ENCODE data around the gene BDH1.
A peak's percentile ranks its signal among the peaks of the same experiment; 100 is the strongest.
"Not testable (repeated sequence)": the region's sequence is repeated elsewhere in the genome, so short reads cannot be mapped to it uniquely, and the experiment has no call there.

Gene BDH1

DNA sequence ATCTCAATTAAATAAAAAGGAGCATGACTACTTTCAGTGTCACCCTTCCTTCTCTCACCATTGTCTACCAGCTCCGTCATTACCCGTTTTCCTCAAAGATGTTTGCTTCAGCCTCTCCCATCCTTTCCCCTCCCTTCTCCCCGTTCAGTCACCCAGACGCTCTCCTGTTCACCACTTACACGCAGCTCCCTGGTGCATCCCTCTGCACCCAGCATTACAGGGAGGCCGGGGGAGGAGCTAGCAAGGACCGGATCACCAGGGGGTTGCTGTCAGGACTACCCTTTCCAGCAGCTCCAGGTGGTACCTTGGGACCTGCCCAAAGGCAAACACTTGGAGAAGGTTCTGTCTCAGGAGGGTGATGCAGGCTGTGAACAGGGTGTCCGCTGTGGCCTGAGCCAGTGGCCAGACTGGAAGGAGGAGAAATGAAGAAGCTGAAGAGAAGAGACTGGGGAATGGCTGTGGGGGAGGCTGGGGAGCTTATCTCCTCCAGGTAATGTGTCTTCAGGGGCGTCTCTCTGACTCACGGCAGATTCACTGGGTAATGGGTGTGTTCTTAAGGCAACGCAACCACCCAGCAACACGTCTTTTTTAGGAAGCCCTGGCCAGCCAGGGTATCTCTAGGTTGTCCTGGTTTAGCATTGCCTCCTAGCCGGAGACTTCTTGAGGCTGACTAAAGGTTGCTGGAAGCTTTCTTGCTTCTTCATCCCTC is 21.8 kb upstream of the BDH1 start:
- FAIRE-seq = no peak

DNA sequence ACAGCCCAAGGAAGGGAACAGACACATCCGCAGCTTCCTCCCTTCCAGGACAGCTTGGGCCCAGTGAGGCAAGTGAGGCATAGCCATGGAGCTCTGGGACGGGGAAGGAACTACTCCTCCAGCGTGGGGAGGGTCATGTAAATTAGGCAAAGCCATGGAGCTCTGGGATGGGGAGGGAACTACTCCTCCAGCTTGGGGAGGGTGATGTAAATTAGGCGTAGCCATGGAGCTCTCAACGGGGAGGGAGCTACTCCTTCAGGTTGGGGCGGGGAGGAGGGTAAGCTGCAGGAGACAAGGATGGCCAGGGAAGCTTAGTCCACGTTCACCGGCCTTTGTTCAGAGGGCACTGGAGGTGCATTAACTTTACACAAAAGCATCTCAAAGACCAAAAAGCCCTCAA is 21.1 kb upstream of the BDH1 start:
- no peak for FAIRE-seq

DNA sequence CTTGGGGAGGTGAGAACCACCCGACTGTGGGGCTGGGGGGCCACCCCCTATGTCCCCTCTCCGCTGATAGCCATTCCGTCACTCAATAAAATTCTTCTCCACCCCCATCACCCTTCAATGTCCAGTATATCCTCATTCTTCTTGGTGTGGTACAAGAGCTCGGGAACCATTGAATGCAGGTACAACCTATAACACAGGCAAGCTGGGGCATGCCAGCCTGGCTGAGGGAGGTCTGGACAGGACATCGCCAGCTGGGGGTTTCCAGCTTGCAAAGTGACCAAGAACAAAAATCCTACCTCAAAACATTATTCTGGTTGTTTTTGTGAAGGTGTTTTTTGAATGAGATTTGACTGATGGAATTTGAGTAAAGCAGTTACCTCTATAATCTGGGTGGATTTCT is 19.6 kb upstream of the BDH1 start:
- no peak for FAIRE-seq

DNA sequence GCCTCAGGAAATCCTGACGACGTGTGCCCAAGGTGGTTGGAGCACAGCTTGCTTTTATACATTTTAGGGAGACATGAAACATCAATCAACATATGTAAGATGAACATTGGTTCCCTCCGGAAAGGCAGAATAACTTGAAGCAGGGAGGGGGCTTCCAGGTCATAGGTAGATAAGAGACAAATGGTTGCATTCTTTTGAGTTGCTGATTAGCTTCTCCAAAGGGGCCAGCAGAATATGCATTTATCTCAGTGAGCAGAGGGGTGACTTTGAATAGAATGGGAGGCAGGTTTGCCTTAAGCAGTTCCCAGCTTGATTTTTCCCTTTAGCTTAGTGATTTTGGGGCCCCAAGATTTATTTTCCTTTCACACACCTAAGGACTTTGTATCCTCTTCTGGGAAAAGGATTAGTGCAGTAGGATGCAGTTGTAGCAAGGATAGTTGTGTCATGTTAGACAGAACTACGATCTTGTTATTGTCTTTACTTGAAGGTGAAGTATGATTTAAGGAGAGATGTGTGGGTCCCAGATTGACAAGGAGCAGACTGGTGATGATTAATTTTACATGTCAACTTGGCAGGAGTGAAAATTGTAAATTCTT is 18.7 kb upstream of the BDH1 start:
- FAIRE-seq = not testable (repeated sequence)

DNA sequence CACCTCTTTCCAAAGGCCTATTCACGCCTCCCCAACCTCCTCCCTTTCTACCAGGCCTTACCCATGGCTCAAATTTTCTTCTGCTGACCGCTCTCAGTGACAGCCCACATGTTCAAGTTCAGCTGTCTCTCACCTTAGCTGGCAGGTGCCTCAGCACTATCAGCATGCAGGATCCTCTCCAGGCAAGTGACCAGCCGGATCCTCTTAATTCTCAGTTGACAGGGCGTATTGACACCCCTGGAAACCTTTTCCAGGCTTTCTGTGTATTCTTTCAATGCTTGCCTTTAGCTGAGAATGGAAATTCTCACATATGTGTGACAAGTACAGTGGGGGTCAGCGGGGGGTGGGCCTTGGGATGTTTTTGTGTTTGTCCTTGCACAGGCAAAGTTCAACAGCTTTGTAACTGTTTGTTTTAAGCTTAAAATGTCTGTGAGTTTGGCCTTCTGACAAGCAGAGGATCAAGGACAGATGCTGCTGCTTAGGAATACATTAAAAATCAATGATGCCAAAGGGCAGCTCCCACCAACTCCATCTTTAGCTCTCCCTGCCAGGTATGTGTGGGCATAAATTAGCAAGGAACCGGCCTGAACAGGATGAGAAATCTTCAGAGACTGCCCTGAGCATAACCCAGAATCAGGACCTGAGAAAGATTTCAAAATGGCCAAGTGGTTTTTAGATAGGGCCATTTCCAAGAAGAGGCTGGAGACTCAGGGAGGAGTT is 17.4 kb upstream of the BDH1 start:
- no peak for FAIRE-seq

DNA sequence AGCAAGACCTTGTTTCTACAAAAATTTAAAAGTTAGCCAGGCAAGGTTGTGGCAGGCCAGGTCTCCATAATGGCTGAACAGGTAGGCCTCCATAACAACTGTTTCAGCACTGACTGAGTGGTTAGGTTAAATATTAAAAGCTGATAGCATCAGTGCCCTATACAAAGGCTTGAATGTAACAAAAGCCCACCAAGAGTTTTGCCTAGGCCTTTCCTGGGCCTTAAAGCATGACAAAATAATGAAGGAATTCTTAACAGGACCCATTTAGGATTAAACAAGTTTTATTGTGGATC is 16.1 kb upstream of the BDH1 start:
- FAIRE-seq = not testable (repeated sequence)

DNA sequence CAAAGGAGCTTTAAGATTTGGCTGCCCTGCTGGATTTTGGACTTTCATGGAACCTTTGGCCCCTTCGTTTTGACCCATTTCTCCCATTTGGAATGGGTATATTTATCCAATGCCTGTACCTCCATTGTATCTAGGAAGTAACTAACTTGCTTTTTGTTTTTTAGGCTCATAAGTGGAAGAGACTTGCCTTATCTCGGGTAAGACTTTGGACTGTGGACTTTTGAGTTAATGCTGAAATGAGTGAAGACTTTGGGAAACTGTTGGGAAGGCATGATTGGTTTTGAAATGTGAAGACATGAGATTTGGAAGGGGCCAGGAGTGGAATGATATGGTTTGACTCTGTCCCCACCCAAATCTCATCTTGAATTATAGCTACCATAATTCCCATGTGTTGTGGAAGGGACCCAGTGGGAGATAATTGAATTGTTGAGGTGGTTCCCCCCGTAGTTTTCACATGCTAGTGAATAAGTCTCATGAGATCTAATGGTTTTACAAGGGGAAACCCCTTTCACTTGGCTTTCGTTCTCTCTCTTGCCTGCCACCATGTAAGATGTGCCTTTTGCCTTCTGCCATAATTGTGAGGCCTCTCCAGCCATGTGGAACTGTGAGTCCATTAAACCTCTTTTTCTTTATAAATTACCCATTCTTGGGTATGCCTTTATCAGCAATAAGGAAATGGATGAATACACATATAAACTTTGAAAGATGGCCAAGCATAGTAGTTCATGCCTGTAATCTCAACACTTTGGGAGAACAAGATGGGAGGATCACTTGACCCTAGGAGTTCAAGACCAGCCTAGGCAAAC is 15.5 kb upstream of the BDH1 start:
- FAIRE-seq = not testable (repeated sequence)

DNA sequence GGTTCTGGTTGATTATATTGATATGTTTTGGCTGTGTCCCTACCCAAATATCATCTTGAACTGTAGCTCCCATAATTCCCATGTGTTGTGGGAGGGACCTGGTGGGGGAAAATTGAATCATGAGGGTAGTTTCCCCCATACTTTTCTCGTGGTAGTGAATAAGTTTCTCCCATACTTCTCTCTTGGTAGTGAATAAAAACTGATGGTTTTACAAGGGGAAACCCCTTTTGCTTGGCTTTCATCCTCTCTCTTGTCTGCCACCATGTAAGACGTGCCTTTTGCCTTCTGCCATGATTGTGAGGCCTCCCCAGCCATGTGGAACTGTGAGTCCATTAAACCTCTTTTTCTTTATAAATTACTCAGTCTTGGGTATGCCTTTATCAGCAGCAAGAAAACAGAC is 13.7 kb upstream of the BDH1 start:
- not testable (repeated sequence) for FAIRE-seq

DNA sequence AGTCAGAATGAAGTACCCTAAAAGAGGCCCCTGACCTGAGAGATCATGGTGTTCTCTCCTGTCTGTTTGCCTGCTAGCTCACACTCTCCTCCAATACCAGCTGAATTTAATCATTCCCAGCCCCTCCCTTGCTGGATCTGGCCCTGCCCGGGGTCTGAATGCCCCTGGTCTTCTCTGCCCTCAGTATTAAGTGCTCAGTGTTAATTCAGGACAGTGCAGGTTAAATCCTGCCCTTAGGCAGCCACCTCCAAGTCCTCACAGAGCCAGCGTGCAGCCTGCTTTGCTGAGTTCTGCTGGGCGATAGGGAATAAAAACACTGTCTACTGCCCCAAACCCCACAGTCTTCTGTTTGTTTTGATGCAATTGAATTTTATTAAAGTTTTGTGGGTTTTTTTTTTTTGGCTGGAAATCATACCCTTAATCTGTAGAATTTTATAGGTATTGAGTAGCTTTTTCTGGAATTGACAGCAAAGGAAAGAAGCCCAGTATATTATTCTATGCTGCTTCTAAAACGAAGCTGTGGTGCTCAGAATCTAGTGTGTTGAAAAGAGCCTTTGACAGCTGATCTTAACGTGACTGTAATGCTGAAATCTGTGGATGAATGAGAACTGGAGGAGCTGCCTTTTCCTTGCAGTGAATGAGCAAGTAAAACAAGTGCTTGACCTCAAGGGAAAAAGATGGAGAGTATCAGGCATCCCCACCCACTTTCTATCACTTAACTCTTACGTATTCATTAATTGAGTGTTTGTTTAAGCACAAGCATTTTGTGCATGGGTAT is 12.3 kb upstream of the BDH1 start:
- no peak for FAIRE-seq

DNA sequence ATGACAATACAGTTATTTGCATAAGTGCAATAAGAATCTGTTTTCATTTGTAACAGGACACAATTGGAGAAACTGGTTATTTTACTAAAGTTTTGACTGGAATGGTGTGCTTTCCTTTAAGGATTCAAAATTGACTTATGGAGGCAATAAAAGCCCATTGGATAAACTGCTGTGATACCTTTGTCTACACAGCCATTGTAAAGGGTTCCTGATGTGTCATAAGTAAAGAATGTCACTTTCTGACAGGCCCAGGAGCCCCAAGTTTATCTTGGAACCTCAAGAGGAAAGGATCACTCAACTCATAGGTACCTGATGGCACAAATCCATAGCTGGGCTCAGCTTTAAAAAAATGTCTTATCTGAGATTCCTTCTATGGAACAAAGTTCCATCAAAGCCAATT is 10.4 kb upstream of the BDH1 start:
- FAIRE-seq = not testable (repeated sequence)

DNA sequence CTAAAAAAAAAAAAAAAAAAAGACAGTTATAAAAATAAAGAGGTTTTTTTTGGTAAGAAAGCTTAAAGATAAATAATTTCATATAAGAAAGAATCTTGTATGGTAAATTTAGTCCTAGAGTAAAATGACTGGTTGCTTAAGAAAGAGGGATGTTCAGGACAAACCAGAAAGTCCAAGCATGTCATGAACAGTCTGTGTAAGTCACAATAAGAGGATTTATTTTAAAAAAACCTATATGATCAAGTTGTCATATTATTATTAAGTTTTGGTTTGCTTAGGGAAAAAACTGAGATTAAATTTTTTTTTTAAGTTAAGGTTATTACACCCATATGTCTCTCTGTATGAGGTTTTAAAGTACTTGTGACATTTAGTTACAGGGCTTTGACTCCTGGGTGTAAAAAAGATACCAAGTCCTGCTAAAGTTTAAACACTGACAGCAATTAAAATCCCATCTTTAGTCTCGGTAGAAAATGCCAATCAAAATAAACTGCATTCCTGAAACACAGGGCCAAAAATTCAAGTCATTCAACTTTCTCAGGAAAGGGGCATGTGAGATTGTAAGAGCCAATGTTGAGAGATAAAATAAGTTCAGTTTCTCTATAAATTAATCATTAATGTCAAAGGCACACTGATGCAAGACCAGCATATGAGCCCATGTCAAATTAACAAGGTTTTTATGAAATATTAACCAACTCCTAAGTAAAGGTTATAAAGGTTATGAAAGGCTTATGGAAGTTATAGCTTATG is 8.5 kb upstream of the BDH1 start:
- peak; percentile 31 for FAIRE-seq

DNA sequence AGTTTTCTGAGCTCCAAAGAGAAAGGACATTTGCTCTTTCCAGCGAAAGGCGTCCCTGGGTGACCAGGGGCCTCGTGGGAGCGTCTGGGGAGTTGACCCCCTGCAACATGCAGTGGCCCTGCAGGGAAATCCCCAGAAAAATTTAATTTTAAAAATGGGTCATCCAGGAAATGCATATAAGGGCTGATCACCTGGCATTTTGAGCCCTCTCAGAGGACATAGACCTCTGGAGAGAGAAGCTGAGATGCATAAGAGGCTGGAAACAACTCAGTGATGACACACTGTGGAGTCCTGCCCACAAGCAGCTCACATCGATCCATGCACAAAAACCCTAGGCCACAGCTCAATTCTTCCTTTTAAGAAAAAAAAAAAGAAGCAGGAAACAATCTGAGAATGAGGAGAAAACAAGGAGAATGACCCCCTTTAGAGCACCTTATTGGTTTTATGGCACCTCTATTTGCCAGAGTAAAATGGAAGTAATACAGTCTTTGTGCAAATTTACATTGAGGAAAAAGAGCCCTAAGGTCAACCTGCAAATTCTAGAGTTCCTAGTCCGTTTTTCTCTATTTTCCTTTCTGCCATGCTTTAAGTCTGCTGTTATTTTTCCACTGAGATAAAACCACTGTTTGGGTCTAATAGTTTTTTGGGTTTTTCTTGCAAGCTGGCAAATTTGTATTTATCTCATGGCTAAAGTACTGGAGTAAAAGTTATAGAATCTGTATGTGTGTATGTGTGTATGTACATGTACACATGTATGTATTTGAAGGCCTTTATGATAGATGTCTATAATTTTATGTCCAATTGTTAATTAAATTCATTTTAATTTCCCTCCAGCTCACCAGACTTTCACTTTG is 6.9 kb upstream of the BDH1 start:
- no peak for FAIRE-seq

DNA sequence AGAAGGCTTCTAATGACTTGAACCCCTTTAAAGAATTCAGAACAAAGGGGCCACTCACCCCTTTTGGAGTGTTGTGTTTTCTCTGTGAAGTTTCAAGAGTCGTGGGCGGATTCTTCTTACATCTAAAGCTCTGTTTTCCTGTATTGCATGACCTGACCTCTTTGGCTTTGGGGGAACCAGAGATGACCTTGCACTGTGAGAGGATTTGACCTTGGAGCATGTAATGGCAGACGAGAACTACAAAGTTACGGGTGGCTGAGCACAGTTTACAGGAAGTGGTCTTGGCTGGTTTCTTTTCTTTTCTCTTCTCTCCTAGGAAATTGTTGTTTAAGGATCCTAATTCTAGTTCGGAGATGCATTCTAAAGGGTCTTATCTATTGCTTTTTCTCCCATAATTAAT is 6.2 kb upstream of the BDH1 start:
- no peak for FAIRE-seq

DNA sequence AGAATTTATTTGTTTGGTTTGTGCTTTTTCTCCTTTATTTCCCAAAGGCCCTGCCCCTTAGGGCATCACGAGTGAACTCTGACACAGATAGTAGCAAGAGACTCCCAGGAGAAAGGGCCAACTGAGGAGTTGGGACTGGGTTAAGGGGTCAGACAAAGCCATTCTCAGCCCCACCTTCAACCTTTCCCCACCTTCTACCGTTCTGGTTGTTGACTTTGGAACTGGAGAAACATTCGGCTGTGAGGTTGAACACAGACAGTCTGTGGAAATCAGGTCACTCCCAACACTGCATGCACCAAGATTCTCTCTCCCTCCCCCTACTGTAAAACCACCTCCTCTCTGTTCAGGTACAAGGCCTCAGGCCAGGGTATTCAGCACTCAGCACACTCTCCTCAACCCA is 3.9 kb upstream of the BDH1 start:
- no peak for FAIRE-seq

DNA sequence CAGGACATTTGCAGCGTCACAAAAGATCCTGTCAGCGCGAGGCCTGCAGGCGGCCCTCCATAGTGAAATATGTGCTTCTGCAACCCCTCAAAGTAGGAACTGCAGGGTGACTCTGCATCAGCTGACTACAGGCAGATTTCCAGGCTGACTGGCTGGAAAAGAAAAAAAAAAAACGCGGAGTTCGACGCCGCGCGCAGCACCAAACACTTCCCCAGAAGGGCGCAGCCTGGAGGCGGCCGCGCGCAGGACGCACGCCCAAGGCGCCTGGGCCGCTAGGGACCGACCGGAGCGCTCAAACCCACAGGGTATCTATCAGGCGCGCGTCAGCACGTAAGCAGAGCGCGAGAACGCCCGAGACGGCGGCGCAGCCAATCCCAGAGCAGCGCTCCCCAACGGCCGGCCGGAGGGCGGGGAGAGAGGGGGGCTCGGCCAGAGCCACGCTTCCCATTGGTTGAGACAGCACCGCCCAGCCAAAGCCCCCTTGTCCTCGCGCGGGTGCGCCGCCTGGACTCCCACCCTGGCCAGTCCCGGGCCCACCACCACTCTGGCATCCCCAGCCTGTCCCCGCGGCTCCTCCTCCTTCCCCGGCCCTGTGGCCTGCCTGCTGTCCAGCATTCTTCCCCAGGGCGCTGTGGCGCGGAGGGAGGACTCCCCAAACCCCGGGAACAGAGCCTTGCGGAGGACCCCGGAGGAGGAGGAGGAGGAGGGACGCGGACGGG is 1.0 kb downstream of the BDH1 start:
- no peak for FAIRE-seq

DNA sequence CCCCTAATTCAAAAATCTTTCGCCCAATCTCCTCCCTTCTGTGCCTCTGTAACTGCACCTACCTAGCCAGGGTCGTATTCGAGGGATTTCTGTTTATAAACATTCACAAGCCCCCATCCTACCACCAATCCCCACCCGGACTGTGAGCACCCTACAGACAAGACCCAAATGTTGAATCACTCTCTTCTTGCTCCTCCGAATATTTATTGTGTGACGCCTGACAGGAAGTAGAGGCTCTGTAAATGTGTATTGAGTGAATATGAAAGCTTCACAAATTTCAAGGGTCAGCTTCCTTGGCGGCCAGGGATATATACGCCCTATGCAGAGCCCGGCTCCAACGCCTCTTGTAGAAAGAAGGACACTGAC is 1.6 kb downstream of the BDH1 start:
- FAIRE-seq = no peak

DNA sequence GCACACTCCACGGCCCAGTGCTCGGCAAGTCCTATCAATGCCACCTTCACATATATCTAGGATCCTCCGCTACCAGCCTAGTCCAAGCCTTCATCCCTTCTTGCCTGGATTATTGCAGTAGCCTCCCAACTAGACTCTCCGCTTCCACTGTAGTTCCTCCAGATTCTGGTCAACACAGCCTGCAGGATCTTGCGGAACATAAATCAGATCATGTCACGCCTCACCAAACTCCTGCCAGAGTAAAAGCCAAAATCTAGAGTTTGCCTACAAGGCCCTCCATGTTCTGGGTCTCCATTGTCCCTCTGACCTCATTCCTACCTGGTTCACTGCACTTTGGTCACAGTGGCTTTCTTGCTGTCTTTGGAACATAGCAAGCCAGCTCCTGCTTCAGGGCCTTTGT is 3.6 kb downstream of the BDH1 start:
- no peak for FAIRE-seq

DNA sequence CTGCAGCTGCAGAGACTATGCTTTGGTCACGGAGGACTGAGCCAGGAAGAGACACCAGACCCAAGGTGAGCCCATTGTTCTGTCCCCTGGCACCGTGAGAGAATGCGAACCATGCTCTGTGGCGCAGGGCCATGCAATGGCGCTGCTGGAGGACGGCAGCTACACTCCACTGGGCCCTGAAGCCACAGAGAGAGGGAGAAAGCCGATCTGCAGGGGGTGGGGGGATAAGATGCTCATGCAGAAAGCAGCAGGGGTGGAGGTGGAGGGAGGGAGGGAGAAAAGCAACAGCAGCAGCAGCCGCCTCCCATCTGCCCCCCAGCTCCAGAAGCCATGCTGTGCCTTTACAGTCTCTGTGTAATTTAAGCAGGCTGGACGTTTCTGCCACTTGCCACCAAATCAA is 5.3 kb downstream of the BDH1 start:
- FAIRE-seq = no peak

DNA sequence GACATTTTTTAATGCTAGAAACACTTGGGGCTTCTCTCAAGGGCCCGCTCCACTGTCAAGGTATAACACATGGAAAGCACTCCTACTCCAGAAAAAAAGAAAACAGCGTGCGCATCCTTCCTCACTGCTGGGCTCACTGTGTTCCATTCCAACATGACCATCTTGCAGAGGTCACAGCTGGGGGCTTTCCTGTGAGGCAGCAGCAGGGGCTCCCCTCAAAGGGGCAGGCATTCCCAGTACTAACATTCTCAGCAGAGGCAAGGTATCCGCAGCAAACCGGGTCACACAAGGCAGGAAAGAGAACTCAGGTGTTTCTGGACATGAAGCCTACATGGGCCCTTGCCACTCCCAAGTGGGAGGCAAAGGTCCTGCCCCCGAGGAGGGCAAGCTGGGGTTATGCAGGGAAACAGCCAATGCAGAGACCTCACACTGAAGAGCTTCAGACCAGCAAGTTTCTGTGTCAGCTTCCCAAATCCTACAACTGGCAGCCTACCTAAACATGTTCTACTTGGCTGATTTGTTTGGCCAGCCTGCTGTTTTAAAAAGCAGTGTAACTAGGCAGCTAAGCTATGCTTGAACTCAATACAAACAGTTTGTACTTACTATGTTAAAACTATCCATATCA is 6.4 kb downstream of the BDH1 start:
- FAIRE-seq = no peak

Data from colon (tissue), 2 donors.